SK-N-SH (cell line): ENCODE measurements around the gene DLAT.

ENCODE experiments used
- CHD2 ChIP-seq: fragments of 150-350 bp; IDR thresholded peaks from 2 replicates; pipeline ENCODE4 v1.6.1; 2018; ENCODE audit warnings: low read length; ENCODE audit not compliant: partially characterized antibody
- CTCF ChIP-seq: fragments of 200-600 bp; sonication (generic); IDR thresholded peaks from 2 replicates; pipeline ENCODE4 v1.6.1; 2017; ENCODE audit warnings: antibody characterized with exemption, mild to moderate bottlenecking, moderate library complexity
- EZH2phosphoT487 ChIP-seq: fragments of 200-600 bp; sonication (generic); IDR thresholded peaks from 2 replicates; pipeline ENCODE4 v1.6.1; 2017; ENCODE audit warnings: low read depth, mixed run types, mild to moderate bottlenecking, antibody characterized with exemption, moderate library complexity, borderline replicate concordance
- GABPA ChIP-seq: IDR thresholded peaks from 2 replicates; pipeline ENCODE4 v1.4.0; 2012; ENCODE audit warnings: low read depth, mild to moderate bottlenecking
- MXI1 ChIP-seq: IDR thresholded peaks from 2 replicates; pipeline ENCODE4 v1.6.1; 2012; ENCODE audit warnings: mild to moderate bottlenecking, low read depth, low read length, improper control_type of control experiment
- POLR2AphosphoS5 ChIP-seq: IDR thresholded peaks from 2 replicates; pipeline ENCODE4 v1.6.1; 2012; ENCODE audit warnings: low read depth, low read length
- RAD21 ChIP-seq: IDR thresholded peaks from 2 replicates; pipeline ENCODE4 v1.6.1; 2012; ENCODE audit warnings: mild to moderate bottlenecking, low read length
- RFX5 ChIP-seq: IDR thresholded peaks from 2 replicates; pipeline ENCODE4 v1.6.1; 2012; ENCODE audit warnings: mild to moderate bottlenecking, improper control_type of control experiment, low read length
- SIN3A ChIP-seq: IDR thresholded peaks from 2 replicates; pipeline ENCODE4 v1.6.1; 2012; ENCODE audit warnings: low read depth, mild to moderate bottlenecking, low read length, moderate library complexity, borderline replicate concordance
- USF2 ChIP-seq: fragments of 150-350 bp; IDR thresholded peaks from 2 replicates; pipeline ENCODE4 v1.6.1; 2017; ENCODE audit warnings: antibody characterized with exemption, low read length, low read depth, borderline replicate concordance
- YY1 ChIP-seq: IDR thresholded peaks from 2 replicates; pipeline ENCODE4 v1.4.0; 2012; ENCODE audit warnings: low read depth, mild to moderate bottlenecking
- ZBTB33 ChIP-seq: IDR thresholded peaks from 2 replicates; pipeline ENCODE4 v1.4.0; 2012; ENCODE audit warnings: low read depth, borderline replicate concordance

GRCh38 chr11:112037527-112037926, 12.3 kb downstream of the DLAT start:
- TF ChIP-seq YY1, result no peak
- no peak for TF ChIP-seq CHD2
- no peak for TF ChIP-seq CTCF
- no peak for TF ChIP-seq EZH2phosphoT487
- no peak for TF ChIP-seq POLR2AphosphoS5
- TF ChIP-seq MXI1, result no peak
- no peak for TF ChIP-seq RAD21
- TF ChIP-seq ZBTB33, result no peak
- TF ChIP-seq RFX5, result no peak
- no peak for TF ChIP-seq USF2
- no peak for TF ChIP-seq SIN3A
- no peak for TF ChIP-seq GABPA
